ENCODE data around the gene POLE2.

The POLE2 gene

DNA sequence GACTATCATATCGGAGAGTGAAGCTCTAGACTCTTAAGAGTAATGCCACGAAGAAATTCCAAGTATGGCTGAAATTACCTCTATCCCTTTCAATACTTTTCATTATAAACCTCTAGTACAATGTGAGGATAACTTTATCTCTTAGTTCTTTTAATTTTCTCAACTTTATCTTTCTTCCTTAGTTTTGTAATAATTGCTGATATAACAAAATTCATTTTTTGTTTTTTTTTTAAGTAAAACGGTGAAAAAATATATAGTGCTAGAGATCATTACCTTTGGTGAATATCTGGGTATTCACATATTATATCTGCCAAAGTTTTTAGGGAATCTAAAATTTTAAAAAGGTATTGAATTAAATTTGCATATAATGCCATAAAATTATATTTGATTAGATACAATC, 33.5 kb downstream of the POLE2 start:
- Histone ChIP-seq H3K27ac (no peak overlapping the region), H3K4me3 (IDR thresholded peaks at IDR 0.05; ENCODE audit: insufficient read depth, low read depth, low read length) (no peak overlapping the region), H3K4me1 (ENCODE audit: low read depth, poor library complexity, severe bottlenecking) (no peaks in the 10 kb centered on the region), H4K20me1 (ENCODE audit: insufficient read depth) (no peaks in the 10 kb centered on the region), H3K9ac (no peak overlapping the region), H3K79me2 (ENCODE audit: insufficient read depth, low read depth) (no peaks in the 10 kb centered on the region), H3K27me3 (ENCODE audit: insufficient read depth, low read depth) (no peaks in the 10 kb centered on the region), H2AFZ (ENCODE audit: low read depth) (no peak overlapping the region), H3K36me3 (ENCODE audit: insufficient read depth) (no peaks in the 10 kb centered on the region), H3K4me2 (no peak overlapping the region)
- TF ChIP-seq, protein P1, sequence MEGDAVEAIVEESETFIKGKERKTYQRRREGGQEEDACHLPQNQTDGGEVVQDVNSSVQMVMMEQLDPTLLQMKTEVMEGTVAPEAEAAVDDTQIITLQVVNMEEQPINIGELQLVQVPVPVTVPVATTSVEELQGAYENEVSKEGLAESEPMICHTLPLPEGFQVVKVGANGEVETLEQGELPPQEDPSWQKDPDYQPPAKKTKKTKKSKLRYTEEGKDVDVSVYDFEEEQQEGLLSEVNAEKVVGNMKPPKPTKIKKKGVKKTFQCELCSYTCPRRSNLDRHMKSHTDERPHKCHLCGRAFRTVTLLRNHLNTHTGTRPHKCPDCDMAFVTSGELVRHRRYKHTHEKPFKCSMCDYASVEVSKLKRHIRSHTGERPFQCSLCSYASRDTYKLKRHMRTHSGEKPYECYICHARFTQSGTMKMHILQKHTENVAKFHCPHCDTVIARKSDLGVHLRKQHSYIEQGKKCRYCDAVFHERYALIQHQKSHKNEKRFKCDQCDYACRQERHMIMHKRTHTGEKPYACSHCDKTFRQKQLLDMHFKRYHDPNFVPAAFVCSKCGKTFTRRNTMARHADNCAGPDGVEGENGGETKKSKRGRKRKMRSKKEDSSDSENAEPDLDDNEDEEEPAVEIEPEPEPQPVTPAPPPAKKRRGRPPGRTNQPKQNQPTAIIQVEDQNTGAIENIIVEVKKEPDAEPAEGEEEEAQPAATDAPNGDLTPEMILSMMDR (conservative IDR thresholded peaks at IDR 0.05; ENCODE audit: low read depth, low read length), result no peak

DNA sequence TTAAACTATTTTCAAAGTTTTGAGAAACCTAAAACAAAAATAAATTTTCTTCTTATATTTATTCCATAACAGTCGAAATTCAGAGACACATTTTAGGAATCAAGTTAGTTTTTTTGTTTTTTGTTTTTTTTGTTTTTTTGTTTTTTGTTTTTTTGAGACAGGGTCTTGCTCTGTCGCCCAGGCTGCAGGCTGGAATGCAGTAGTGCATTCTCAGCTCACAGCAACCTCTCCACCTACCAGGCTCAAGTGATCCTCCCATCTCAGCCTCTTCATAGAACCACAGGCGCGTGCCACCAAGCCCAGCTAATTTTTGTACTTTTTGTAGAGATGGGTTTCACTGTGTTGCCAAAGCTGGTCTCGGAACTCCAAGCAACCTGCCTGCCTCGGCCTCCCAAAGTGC, 34.5 kb downstream of the POLE2 start:
- TF ChIP-seq, protein P1 (conservative IDR thresholded peaks at IDR 0.05; ENCODE audit: low read depth, low read length), result no peak
- H3K4me1 ChIP-seq (ENCODE audit: low read depth, poor library complexity, severe bottlenecking), result no peaks in the 10 kb centered on the region
- no peaks in the 10 kb centered on the region for H3K79me2 ChIP-seq (ENCODE audit: insufficient read depth, low read depth)
- no peaks in the 10 kb centered on the region for H3K36me3 ChIP-seq (ENCODE audit: insufficient read depth)
- H3K9ac ChIP-seq, result no peak overlapping the region
- H3K27me3 ChIP-seq (ENCODE audit: insufficient read depth, low read depth), result no peaks in the 10 kb centered on the region
- no peak overlapping the region for H3K4me3 ChIP-seq (IDR thresholded peaks at IDR 0.05; ENCODE audit: insufficient read depth, low read depth, low read length)
- H3K27ac ChIP-seq, result no peak overlapping the region
- H4K20me1 ChIP-seq (ENCODE audit: insufficient read depth), result no peaks in the 10 kb centered on the region
- H2AFZ ChIP-seq (ENCODE audit: low read depth), result no peak overlapping the region
- H3K4me2 ChIP-seq, result no peak overlapping the region

GRCh38 chr14:49642163-49642562, 45.9 kb downstream of the POLE2 start:
- Histone ChIP-seq H3K27me3 (ENCODE audit: insufficient read depth, low read depth) (no peaks in the 10 kb centered on the region), H3K4me1 (ENCODE audit: low read depth, poor library complexity, severe bottlenecking) (peaks cover 30% of the 10 kb centered on the region), H2AFZ (ENCODE audit: low read depth) (no peak overlapping the region), H3K9ac (peak overlapping the region; percentile 6; the same call in 1 of the 2 replicates), H4K20me1 (ENCODE audit: insufficient read depth) (no peaks in the 10 kb centered on the region), H3K4me3 (IDR thresholded peaks at IDR 0.05; ENCODE audit: insufficient read depth, low read depth, low read length) (no peak overlapping the region), H3K36me3 (ENCODE audit: insufficient read depth) (no peaks in the 10 kb centered on the region), H3K4me2 (peak overlapping the region; percentile 60), H3K27ac (peak overlapping the region; percentile 38; the same call in 1 of the 2 replicates), H3K79me2 (ENCODE audit: insufficient read depth, low read depth) (peaks cover 39% of the 10 kb centered on the region)
- TF ChIP-seq, protein P1 (conservative IDR thresholded peaks at IDR 0.05; ENCODE audit: low read depth, low read length), result no peak

- H3K4me2 ChIP-seq, result peak overlapping the region; percentile 60
- H3K27me3 ChIP-seq (ENCODE audit: insufficient read depth, low read depth), result no peaks in the 10 kb centered on the region
- H3K79me2 ChIP-seq (ENCODE audit: insufficient read depth, low read depth), result peaks cover 43% of the 10 kb centered on the region
- H3K4me3 ChIP-seq (IDR thresholded peaks at IDR 0.05; ENCODE audit: insufficient read depth, low read depth, low read length), result no peak overlapping the region
- peak overlapping the region; percentile 38; the same call in 1 of the 2 replicates for H3K27ac ChIP-seq
- no peaks in the 10 kb centered on the region for H4K20me1 ChIP-seq (ENCODE audit: insufficient read depth)
- peak overlapping the region; percentile 6; the same call in 1 of the 2 replicates for H3K9ac ChIP-seq
- peaks cover 35% of the 10 kb centered on the region for H3K4me1 ChIP-seq (ENCODE audit: low read depth, poor library complexity, severe bottlenecking)
- H3K36me3 ChIP-seq (ENCODE audit: insufficient read depth), result no peaks in the 10 kb centered on the region
- H2AFZ ChIP-seq (ENCODE audit: low read depth), result no peak overlapping the region
- TF ChIP-seq, protein P1 (conservative IDR thresholded peaks at IDR 0.05; ENCODE audit: low read depth, low read length), result no peak
Observed at GRCh38 chr14:49641697-49642129, 46.3 kb downstream of the POLE2 start.
